HG02981 (cell line): Measurements from ENCODE around the gene CALD1.

Experiments used
- ATAC-seq: cut with Tn5 transposase; IDR thresholded peaks from one replicate; pipeline ENCODE4 v1.9.1; 2021; ENCODE audit warnings: mild to moderate bottlenecking, moderate library complexity; ENCODE audit not compliant: unreplicated experiment

CALD1 gene

DNA sequence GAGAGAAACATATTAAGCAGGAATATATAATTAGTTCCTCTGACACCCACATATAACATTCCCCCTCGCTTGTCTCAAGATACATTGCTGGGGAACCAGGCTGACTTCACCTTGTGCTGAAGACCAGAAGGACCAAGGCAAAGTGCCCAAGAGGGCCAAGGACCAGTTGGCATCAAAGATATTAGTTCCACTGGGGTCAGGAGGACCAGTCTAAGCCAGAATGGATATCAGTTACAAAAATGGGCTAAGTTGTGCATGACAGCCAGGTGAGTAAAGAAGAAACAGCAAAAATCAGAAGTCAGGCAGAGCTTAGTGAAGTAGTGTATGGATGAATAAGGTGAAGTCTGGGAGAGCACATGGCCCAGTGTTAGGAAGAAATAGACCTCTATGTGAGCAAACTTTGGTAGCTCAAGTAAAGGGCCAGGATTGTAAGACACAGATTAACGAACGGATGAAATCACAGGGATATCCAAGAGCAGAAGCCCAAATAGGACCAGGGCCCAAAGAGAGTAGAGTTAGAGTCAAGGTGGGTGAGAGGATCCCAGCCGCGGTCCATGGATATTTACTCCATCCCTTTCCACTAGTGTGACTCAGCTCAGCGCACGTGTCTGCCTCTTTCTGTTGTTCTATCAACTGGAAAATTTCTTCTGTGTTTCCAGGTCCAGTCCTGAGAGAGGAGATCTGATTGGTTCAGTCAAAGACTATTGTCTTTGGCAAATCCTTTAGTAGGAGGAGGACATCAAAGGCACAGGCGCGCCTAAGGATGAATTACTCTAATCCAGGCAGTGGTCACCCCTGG, 5.0 kb downstream of the CALD1 start:
- no peak for ATAC-seq

DNA sequence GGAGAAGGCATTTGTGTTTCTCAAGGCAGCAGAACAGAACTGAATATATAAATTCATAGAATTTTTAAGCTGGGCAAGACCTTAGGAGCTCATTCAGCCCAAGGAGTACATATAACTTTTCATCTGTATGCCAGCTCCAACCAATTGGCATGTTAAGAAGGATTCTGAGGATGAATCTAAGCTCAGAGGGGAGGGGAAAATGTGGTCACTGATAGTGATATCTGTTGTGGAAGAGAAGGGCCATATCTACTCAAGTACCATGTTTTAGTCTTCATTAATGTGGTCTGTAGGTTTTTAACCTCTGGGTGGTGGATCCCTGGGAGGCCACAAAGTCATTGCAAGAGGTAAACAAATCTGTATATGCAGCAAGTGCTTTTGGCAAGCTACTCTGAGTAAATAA, 6.4 kb downstream of the CALD1 start:
- no peak for ATAC-seq

DNA sequence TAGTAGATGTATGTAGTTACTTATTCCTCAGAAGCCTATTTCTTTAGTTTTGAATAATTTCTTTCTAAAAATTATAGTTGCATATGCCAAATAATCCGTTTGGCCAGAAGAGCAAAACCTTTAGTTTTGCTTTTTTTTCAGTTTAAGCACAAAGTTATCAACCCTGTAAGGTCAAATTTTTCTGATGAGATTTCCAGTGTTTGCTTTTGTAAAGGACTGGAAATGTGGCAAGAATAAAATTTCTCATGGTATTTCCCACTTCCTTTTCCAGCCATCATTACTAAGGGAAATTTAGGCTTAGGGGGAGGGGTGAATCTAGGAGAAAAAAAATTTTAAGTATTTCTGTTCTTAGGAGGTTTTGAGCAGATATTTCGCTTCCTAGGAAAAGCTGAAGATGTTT, 7.6 kb downstream of the CALD1 start:
- no peak for ATAC-seq

DNA sequence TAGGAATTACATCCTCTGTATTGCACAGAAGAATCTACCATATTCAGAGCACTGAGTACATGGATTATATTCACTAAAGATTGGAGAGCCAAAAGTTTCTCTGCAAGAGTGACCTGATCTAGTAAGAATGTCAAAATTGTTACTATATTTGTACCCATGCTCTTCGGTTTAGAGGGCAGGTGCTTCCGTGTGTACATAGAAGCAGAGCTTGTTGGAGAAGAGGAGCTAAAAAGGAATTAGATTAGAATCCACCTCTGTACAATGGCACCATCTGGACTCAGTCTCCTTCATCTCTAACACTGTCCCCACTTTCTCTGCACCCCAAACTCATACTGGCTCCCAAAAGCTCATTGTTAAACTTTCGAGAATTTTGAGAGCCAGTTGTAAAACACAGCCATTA, 8.3 kb downstream of the CALD1 start:
- no peak for ATAC-seq

- no peak for ATAC-seq
Measured at GRCh38 chr7:134788191-134788590, 8.8 kb downstream of the CALD1 start.

GRCh38 chr7:134789967-134790685, 10.7 kb downstream of the CALD1 start:
- ATAC-seq: no peak

GRCh38 chr7:134792968-134793367, 13.5 kb downstream of the CALD1 start:
- ATAC-seq: no peak

GRCh38 chr7:134795231-134795630, 15.8 kb downstream of the CALD1 start:
- ATAC-seq: no peak

GRCh38 chr7:134798155-134798554, 18.7 kb downstream of the CALD1 start:
- ATAC-seq: no peak

DNA sequence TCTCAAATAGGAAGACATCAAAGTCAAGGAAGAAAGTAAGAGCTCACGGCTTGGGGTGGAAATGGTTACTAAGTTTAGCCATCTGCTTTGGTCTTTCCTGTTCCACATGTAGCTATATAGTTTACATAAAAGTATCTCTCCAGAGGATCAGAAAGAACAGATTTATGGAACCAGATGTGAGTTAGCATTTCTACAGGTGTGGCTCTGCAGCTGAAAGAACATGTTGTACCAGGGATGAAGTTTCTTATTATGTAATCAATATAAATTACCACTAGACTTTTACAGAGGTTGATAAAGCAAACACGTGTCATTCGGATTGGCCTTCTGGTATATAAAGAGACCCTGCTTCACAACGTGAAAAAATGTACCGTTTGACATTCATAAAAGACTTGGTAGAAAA, 19.9 kb downstream of the CALD1 start:
- no peak for ATAC-seq

DNA sequence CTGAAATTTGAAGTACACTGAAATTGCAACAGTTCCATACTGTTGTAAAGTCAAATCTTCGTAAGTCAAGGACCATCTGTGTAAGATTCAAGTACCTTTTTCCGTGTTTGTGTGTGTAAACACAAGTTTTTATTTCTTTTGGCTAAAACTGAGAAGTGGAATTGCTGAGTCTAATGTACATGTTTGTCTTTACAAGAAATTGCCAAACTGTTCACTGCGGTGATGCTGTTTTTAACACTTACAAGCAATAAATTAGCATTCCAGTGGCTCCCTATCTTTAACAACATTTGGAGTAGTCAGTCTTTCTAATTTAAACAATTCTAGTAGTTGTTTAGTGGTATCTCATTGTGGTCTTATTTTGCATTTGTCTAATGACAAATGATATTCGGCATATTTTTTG, 23.3 kb downstream of the CALD1 start:
- ATAC-seq: no peak

GRCh38 chr7:134804351-134804750, 24.9 kb downstream of the CALD1 start:
- ATAC-seq: no peak

DNA sequence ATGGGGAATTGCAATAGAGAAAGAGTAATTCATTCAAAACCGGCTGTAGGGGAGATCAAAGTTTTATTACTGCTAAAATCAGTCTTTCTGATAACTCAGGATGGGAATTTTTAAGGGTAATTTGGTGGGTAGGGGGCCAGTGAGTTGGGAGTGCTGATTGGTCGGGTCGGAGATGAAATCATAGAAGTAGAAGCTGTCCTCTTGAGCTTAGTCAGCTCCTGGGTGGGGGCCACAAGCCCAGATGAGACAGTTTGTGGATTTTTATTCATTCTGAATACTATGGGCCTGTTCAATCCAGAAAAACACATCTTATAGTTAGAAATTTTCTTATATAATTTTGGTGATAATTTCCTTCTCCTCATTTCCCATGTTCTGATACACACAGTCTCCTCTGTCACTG, 25.4 kb downstream of the CALD1 start:
- ATAC-seq: no peak

GRCh38 chr7:134806197-134806596, 26.8 kb downstream of the CALD1 start:
- ATAC-seq: no peak

DNA sequence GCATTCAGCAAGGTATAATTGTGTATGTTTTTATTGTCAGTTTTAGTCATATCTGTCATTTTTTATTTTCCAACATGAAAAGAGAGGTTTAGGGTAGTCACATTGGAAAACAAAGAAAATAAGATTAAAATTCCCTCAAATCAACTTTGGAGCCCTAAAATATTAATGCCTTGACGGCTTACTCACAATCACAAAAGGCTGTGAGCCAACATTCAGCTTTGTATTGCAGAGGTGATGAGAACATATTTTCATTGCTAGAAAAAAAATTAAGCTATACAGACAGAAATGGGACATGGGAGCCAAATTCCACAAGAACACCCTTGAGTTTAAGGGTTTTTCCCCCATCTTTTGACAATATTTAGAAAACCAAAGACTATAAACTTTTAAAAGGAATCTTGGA, 30.2 kb downstream of the CALD1 start:
- no peak for ATAC-seq

GRCh38 chr7:134811765-134812164, 32.3 kb downstream of the CALD1 start:
- ATAC-seq: no peak

DNA sequence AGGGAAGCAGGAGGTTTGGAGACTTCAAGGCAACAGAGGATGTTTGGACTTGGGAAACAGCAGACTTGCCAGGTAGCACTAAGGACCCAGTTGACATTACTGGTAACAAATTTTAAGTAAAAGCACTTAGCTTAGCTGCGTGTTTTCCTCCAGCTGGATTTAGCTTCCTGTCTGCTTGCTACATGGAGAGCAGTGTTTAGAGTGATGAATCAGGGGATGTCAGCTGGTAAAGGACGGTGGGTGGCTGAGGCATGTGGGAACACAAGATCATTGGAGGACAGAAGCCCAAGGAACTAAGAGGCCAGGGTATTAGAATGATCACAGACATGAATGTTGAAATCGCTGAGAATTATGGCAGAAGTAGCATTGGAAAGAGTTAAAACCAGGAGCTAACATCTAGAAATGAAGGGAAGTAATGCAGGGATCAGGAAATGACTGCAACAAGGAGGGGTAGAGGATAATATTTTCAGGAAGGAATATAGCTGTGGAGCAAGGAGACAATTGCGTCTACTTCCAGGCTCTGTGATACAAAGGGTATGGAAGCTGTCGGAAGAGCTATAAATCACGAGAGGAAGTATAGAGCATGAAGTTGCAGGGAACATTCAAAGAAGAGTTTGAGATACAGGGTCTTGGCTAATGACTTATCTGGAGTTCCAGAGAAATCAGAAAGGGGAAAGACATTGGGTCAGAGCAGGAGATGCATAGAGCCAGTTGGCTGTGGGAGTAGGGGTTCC, 34.4 kb downstream of the CALD1 start:
- ATAC-seq: no peak

DNA sequence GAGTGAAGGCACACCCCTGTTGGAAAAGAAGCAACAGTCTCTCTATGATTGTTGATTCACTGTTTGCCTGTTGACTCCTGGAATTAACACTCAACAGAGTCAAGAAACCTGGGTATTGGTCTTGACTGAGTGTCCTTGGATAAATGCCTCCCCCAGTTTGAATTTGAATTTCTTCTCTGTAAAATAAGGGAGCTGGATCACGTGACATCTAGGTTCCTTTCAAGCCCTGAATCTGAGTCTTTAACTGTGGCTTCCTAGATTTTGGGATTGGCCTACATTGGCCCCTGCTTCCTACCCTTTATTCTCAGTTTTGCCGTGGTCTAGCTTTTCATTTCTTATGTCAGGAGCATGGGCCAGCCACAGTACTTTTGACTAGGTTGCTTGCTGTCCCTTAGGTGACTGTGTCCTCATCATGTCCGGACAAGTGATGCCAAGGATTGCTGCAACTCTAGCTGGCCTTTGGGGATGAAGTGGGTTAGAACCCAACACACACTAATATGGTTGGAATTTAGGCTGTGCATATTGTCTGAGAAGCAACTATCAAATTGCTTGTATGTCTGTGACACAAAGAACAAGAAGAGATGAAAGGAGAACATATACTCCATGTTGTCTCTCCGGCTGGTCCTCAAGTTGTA, 35.4 kb downstream of the CALD1 start:
- no peak for ATAC-seq

GRCh38 chr7:134818613-134819345, 39.3 kb downstream of the CALD1 start:
- no peak for ATAC-seq

- ATAC-seq: no peak
Measured at GRCh38 chr7:134819401-134819800, 40.0 kb downstream of the CALD1 start.

- ATAC-seq: no peak
Measured at GRCh38 chr7:134820295-134820694, 40.9 kb downstream of the CALD1 start.
